Hepatocyte (in vitro differentiated cells): ENCODE measurements around the gene MRPL20. TPM values are rescaled to one million over a fixed set of nuclear protein-coding genes. Genes with fewer than 3 reads are reported as not detected.

Source experiments
- DNase-seq: peaks from one replicate; pipeline ENCODE4 v3.0.0-alpha.2; 2016; ENCODE audit warnings: low spot score
- H2AFZ ChIP-seq: fragments of 200-600 bp; sonication (generic); 2 replicates; pipeline ENCODE4 v1.6.0; 2016; ENCODE audit warnings: antibody characterized with exemption, mild to moderate bottlenecking
- H3K27ac ChIP-seq: fragments of 200-600 bp; sonication (generic); 2 replicates; pipeline ENCODE4 v1.5.1; 2016; ENCODE audit warnings: mild to moderate bottlenecking
- H3K27me3 ChIP-seq: fragments of 200-600 bp; sonication (generic); 2 replicates; pipeline ENCODE4 v1.6.1; 2016
- H3K36me3 ChIP-seq: fragments of 200-600 bp; sonication (generic); replicated peaks from 2 replicates; pipeline ENCODE4 v1.5.1; 2016; ENCODE audit warnings: low read depth; ENCODE audit not compliant: insufficient read depth
- H3K4me1 ChIP-seq: fragments of 200-600 bp; sonication (generic); 2 replicates; pipeline ENCODE4 v1.5.1; 2016; ENCODE audit warnings: mild to moderate bottlenecking, moderate library complexity; ENCODE audit not compliant: insufficient read depth
- H3K4me2 ChIP-seq: fragments of 200-600 bp; sonication (generic); 2 replicates; pipeline ENCODE4 v1.6.0; 2016
- H3K4me3 ChIP-seq: fragments of 200-600 bp; sonication (generic); 2 replicates; pipeline ENCODE4 v1.5.1; 2016; ENCODE audit warnings: mild to moderate bottlenecking
- H3K79me2 ChIP-seq: fragments of 200-600 bp; sonication (generic); 2 replicates; pipeline ENCODE4 v1.6.0; 2017; ENCODE audit warnings: mild to moderate bottlenecking
- H3K9me2 ChIP-seq: fragments of 200-600 bp; sonication (generic); replicated peaks from 2 replicates; pipeline ENCODE4 v1.6.0; 2017; ENCODE audit warnings: mild to moderate bottlenecking; ENCODE audit not compliant: insufficient read depth
- H3K9me3 ChIP-seq: fragments of 200-600 bp; sonication (generic); 2 replicates; pipeline ENCODE4 v1.5.1; 2016; ENCODE audit warnings: low read depth, mild to moderate bottlenecking
- H4K20me1 ChIP-seq: fragments of 200-600 bp; sonication (generic); 2 replicates; pipeline ENCODE4 v1.6.0; 2016; ENCODE audit warnings: mild to moderate bottlenecking; ENCODE audit not compliant: insufficient read depth, poor library complexity, severe bottlenecking
- EZH2 ChIP-seq: fragments of 200-600 bp; sonication (generic); IDR thresholded peaks from 2 replicates; pipeline ENCODE4 v1.6.1; 2016; ENCODE audit warnings: antibody characterized with exemption, mild to moderate bottlenecking, borderline replicate concordance
- EZH2phosphoT487 ChIP-seq: fragments of 200-600 bp; sonication (generic); IDR thresholded peaks from one replicate; pipeline ENCODE4 v1.6.1; 2018; ENCODE audit warnings: antibody characterized with exemption, mild to moderate bottlenecking, low read depth, moderate library complexity; ENCODE audit not compliant: unreplicated experiment, severe bottlenecking
- WGBS: methylation state at CpG from one replicate; pipeline ENCODE4 v1.1.6; 2016; ENCODE audit warnings: low lambda C conversion rate; ENCODE audit errors: missing lambda C conversion rate; 5-methylcytosine and 5-hydroxymethylcytosine counted together
- polyA plus RNA-seq: library from polyadenylated mRNA; unstranded; fragments of >200 nt; fragmentation: Nextera tagmentation; extraction: Ambion mirVana; gene quantifications from 2 replicates; pipeline ENCODE4 v1.2.1, GENCODE V29; 2016
- total RNA-seq: library from RNA; depleted of rRNA; stranded (reverse); fragments of >200 nt; gene quantifications from 2 replicates; pipeline ENCODE4 v1.2.3, GENCODE V29; 2014
- TF ChIP-seq, protein P1 (sequence below): fragments of 200-600 bp; sonication (generic); IDR thresholded peaks from 2 replicates; pipeline ENCODE4 v1.5.1; 2016; ENCODE audit warnings: antibody characterized with exemption, mild to moderate bottlenecking; ENCODE audit not compliant: poor library complexity

The MRPL20 gene
- total and polyA plus RNA-seq, 2 experiments from 2014 or later: 107 to 193 TPM

GRCh38 chr1:1427820-1428148 is 20.7 kb upstream of the MRPL20 start:
- Histone ChIP-seq H3K9me2 (no peaks in the 10 kb centered on the region), H3K36me3 (no peaks in the 10 kb centered on the region), H3K27me3 (no peaks in the 10 kb centered on the region), H3K4me2 (peak overlapping the region; percentile 83), H4K20me1 (no peaks in the 10 kb centered on the region), H2AFZ (peak overlapping the region; percentile 21), H3K79me2 (no peaks in the 10 kb centered on the region), H3K27ac (no peak overlapping the region), H3K9me3 (no peaks in the 10 kb centered on the region), H3K4me1 (peaks cover 34% of the 10 kb centered on the region), H3K4me3 (peak overlapping the region; percentile 64)
- TF ChIP-seq, protein P1, sequence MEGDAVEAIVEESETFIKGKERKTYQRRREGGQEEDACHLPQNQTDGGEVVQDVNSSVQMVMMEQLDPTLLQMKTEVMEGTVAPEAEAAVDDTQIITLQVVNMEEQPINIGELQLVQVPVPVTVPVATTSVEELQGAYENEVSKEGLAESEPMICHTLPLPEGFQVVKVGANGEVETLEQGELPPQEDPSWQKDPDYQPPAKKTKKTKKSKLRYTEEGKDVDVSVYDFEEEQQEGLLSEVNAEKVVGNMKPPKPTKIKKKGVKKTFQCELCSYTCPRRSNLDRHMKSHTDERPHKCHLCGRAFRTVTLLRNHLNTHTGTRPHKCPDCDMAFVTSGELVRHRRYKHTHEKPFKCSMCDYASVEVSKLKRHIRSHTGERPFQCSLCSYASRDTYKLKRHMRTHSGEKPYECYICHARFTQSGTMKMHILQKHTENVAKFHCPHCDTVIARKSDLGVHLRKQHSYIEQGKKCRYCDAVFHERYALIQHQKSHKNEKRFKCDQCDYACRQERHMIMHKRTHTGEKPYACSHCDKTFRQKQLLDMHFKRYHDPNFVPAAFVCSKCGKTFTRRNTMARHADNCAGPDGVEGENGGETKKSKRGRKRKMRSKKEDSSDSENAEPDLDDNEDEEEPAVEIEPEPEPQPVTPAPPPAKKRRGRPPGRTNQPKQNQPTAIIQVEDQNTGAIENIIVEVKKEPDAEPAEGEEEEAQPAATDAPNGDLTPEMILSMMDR: no peak
- TF ChIP-seq EZH2: no peak
- no peak for TF ChIP-seq EZH2phosphoT487
- DNase-seq: no peak
- WGBS: no CpG with 5 or more reads among the region's 22 CpGs

DNA sequence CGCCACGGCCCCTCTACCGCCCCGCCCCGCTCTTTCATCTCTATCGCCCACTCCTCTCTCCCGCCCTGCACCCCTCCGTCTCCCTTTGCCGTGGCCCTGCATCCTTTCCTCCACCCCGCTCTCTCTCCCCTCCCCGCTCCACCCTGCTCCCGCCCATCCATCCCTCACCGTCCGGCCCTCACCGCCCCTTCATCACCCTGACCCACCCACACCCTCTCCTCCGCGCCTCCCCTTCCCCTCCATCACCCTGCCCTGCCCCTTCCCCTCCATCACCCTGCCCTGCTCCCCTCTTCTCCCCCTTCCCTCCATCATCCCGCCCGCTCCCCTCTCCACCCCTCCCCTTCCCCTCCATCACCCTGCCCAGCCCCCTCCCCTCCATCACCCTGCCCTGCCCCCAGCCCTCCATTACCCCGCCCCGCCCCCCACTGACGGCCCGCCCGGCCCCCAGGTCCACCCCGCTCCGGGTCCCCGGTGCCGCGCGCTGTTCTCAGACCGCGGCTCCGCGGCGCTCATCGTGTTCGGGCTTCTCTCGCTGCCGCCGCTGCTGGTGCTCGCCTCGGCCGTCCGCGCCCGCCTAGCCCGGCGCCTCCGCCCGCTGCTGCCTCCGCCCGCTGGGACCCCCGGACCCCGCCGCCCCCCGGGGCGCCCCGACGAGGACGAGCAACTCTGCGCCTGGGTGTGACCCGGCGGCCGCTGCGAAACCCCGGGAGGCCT is 20.2 kb upstream of the MRPL20 start:
- Histone ChIP-seq H4K20me1 (no peaks in the 10 kb centered on the region), H3K4me2 (peak overlapping the region; percentile 83), H3K9me3 (no peaks in the 10 kb centered on the region), H3K4me3 (peak overlapping the region; percentile 64), H3K27ac (no peak overlapping the region), H2AFZ (peak overlapping the region; percentile 21), H3K79me2 (no peaks in the 10 kb centered on the region), H3K9me2 (no peaks in the 10 kb centered on the region), H3K27me3 (no peaks in the 10 kb centered on the region), H3K4me1 (peaks cover 29% of the 10 kb centered on the region), H3K36me3 (no peaks in the 10 kb centered on the region)
- DNase-seq: peak; percentile 67
- WGBS: no CpG with 5 or more reads among the region's 66 CpGs
- TF ChIP-seq, protein P1: no peak
- TF ChIP-seq EZH2phosphoT487 (no peak), EZH2 (no peak)

DNA sequence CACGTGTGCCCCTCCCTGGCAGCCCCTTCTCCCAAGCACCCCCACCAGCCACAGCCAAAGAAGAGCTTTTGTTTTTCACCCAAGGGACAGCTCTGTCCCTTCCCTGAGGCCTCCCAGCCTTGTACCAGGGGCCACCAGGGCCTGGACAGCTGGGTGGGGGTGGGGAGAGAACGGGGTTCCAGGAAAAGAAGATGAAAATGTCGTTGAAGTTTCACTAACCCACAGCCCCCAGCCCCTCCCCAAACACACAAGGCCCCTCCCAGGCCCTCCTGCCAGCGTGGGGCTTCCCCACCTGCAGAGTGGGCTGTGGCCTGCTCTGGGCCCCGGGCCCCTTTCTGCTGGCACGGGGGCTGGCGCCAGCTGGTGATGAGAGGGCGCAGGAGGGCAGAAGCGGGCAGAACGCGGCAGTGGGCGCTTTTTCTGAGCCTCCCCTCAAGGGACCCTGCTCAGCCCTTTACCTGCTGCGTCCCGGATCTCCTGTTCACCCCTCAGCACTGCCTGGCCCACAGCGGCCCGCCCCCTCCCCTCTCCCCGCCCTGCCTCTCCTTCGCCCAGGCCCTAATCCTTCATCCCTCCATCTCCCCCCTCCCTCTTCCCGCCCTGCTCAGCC is 19.5 kb upstream of the MRPL20 start:
- Histone ChIP-seq H3K27ac (no peak overlapping the region), H3K9me3 (no peaks in the 10 kb centered on the region), H4K20me1 (no peaks in the 10 kb centered on the region), H3K9me2 (no peaks in the 10 kb centered on the region), H3K27me3 (no peaks in the 10 kb centered on the region), H3K36me3 (no peaks in the 10 kb centered on the region), H3K79me2 (no peaks in the 10 kb centered on the region), H3K4me1 (peaks cover 22% of the 10 kb centered on the region), H3K4me3 (no peak overlapping the region), H3K4me2 (peak overlapping the region; percentile 83), H2AFZ (no peak overlapping the region)
- TF ChIP-seq EZH2phosphoT487: no peak
- TF ChIP-seq, protein P1: no peak
- TF ChIP-seq EZH2: no peak
- DNase-seq: no peak
- 55% methylated on average over 9 of the region's 19 CpGs for WGBS
